NCI-H345 (cell line): ENCODE data around the gene EPHB4.
"Not testable (repeated sequence)": the region's sequence is repeated elsewhere in the genome, so short reads cannot be mapped to it uniquely, and the experiment has no call there.

Source experiments
- DNase-seq: peaks from one replicate; lab custom pipeline; 2025; lab: John Stamatoyannopoulos, UW

The EPHB4 gene

DNA sequence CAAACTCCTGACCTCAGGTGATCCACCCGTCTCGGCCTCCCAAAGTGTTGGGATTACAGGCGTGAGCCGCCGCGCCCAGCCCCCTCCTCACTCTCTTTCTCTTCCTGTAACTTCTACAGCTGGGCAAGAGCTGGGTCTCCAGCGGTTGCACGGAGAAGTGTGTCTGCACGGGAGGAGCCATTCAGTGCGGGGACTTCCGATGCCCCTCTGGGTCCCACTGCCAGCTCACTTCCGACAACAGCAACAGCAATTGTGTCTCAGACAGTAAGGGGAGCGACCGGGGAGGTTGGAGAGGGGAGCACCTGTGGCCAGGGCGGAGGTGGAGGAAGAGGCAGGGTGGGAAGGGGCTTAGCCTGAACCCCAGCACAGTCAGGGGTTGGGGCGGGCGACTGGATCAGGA, 41.4 kb downstream of the EPHB4 start:
- DNase-seq = no peak

DNA sequence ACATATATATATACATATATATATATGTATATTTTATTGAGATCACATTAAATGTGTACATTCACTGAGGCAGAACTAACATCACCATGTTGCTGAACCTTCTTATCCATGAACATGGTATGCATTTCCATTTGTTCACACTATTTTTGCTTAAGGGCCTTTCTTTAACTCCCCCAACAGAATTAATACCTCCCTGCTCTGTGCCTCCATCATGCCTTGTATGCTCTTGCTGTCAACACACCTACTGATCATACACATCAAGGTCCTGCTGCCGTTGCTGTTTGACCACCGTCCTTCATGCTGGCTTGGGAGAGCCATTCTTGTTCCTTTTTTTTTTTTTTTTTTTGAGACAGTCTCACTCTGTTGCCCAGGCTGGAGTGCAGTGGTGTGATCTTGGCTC, 43.5 kb downstream of the EPHB4 start:
- no peak for DNase-seq

DNA sequence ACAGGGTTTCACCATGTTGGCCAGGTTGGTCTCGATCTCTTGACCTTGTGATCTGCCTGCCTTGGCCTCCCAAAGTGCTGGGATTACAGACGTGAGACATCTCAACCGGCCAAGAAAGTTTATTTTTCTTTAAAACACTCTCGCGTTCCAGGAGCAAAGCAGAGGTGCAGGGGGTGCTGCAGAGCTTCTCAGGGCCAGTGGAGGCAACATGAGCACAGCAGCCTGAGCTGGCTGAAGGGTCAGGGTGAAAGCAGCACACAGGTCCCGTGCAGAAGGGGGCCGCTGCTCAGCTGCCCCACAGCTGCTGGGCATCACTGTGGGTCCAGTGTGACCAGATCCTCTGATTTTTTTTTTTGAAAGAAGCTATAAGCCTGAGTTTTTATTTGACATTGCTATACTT, 46.1 kb downstream of the EPHB4 start:
- no peak for DNase-seq

DNA sequence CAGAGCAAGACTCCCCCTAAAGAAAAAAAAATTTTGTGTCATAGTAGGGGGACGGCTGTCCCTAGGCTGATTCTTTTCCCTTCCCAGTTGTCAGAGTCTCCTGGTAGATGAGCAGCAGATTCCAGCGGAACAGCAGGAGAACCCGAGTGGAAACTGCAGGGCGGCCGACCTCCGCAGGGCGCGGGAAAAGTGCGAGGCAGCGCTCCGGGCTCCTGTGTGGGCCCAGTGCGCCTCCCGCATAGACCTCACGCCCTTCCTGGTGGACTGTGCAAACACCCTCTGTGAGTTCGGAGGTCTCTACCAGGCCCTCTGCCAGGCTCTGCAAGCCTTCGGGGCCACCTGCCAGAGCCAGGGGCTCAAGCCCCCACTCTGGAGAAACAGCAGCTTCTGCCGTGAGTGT, 48.0 kb downstream of the EPHB4 start:
- no peak for DNase-seq

DNA sequence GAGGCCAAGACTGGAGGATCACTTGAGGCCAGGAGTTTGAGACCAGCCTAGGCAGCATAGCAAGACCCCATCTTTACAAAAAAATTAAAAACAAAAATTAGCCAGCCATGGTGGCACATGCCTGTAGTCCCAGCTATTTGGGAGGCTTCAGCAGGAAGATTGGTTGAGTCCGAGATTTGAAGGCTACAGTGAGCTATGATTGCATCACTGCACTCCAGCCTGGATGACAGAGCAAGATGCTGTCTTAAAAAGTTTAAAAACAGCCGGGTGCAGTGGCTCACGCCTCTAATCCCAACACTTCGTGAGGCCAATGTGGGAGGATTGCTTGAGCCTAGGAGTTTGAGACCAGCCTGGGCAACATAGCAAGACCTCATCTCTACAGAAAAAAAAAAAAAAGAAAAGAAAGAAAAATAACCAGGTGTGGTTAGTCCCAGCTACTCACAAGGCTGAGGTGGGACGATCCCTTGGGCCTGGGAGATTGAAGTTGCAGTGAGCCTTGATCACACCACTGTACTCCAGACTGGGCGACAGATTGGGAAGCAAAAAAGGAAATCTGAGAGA, 49.2 kb downstream of the EPHB4 start:
- no peak for DNase-seq

DNA sequence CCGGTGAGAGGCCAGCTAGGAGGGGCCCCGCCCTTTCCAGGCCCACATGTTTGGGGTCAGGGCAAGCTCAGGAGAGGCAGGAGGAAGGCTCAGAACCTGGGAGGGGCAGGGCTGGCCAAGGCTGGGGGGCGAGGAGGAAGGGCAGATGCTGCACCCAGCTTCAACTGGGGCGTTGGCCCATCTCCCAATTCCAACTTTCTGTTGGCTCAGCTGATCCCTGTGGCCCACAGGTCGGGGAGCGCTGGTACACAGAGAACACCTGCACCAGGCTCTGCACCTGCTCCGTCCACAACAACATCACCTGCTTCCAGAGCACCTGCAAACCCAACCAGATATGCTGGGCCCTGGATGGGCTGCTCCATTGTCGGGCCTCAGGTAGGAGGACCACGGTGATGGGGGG, 53.8 kb downstream of the EPHB4 start:
- DNase-seq = no peak

DNA sequence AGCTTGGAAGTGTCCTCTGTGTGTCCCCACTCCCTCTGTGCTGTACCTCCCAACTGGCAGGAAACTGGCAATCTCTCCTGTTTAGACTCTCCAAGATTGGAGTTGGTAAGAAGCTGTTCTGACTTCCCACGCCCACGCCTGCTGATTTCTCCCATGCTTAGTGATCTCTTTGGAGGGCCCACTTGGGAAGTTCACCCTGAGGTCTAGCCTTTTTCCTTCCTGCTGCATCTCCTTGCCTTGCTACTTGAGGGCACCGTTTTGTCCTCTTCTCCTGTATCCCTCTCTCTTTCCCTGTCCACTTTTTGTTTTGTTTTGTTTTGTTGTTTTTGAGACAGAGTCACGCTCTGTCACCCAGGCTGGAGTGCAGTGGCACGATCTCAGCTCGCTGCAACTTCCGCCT, 58.5 kb downstream of the EPHB4 start:
- DNase-seq = no peak

DNA sequence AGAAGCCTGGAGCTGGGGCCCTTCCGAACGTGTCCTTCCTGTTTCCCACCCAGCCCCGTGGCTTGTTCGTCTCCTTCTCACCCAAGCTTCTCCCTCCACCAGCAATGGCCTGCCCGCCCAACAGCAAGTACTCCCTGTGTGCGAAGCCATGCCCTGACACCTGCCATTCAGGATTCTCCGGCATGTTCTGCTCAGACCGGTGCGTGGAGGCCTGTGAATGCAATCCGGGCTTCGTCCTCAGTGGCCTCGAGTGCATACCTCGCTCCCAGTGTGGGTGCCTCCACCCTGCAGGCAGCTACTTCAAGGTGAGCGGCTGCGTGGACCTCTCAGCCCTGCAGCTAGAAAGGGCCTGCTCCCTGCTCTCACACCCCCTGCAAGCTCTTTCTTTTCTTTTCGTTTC, 62.1 kb downstream of the EPHB4 start:
- DNase-seq = no peak

DNA sequence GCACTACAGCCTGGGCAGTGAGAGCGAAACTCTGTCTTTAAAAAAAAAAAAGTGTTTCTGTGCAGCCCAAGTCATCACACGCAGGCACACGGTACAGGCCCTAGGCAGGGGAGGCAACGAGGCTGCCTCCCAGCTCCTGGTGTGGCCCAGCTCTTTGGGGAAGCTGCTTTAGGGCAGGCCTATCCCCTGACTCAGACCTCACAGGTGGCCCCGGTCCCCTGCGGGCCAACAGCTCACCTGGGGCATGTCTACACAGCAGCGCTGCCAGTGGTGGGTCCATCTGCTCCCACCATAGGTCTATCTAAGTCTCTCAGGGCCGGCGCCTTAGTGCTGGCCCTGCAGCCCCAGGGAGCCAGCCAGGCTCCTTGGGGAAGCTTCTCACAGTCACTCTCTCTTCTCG, 62.5 kb downstream of the EPHB4 start:
- no peak for DNase-seq

DNA sequence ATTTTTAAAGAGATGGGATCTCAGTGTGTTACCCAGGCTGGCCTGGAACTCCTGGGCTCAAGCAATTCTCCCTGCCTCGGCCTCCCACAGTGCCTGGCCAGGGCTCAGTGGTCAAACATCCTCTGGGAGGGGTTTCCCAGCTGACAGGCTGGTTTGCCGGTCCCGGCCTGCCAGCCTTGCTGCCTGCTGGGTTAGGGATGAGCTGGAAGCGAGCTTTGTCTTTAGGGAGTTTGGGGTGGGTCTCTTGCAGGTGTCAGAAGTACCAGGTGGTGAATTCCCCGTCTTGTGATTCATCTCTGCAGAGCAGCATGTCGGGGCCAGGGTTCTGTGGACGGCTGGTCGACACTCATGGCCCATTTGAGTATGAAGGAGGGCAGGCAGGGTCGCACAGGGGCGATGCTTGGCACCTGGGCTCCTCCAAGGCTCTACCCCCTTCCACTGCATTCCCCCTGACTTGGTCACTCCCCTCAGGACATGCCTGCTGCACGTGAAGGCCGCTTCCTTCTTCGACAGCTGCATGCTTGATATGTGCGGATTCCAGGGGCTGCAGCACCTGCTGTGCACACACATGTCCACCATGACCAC, 63.7 kb downstream of the EPHB4 start:
- no peak for DNase-seq

DNA sequence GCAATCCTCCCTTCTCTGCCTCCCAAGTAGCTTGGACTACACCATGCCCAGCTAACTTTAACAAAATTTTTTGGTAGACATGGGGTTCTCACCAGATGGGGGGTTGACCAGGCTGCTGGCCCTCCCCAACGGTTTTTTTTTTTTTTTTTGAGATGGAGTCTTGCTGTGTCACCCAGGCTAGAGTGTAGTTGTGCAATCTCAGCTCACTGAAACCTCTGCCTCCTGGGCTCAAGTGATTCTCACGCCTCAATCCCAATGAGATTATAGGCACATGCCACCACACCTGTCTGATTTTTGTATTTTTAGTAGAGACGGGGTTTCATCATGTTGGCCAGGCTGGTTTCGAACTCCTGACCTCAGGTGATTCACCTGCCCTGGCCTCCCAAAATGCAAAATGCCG, 64.5 kb downstream of the EPHB4 start:
- DNase-seq = not testable (repeated sequence)

DNA sequence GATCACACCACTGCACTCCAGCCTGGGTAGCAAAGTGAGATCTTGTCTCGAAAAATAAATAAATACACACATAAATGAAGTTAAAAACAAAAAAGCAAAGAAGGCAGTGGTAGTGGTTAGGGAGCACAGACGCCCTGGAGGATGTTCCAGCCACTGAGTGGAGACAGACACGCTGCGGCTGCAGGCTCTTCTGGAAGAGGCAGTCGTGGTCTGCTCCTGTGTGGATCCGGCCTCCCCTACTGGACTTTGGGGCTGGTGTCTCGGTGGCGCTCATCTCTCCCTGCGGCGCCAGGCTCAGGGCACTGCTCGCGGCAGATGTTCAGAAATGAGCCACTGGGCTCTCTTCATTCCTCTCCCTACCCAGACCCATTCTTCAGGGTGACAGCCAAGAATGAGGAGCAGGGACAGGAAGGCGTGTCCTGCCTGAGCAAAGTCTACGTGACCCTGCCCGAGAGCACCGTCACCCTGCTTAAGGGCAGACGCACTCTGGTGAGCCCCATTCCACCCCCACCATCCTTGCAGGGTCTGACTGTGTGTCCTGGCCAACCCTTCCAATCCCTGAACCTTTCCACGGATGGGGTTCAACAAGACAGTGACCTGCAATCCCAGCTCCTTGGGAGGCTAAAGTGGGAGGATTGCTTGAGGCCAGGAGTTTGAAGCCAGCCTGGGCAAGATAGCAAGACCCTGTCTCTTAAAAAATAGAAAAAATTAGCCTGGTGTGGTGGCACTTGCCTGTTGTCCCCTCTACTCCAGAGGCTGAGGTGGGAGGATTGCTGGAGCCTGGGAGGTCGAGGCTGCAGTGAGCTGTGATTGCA, 67.8 kb downstream of the EPHB4 start:
- no peak for DNase-seq

DNA sequence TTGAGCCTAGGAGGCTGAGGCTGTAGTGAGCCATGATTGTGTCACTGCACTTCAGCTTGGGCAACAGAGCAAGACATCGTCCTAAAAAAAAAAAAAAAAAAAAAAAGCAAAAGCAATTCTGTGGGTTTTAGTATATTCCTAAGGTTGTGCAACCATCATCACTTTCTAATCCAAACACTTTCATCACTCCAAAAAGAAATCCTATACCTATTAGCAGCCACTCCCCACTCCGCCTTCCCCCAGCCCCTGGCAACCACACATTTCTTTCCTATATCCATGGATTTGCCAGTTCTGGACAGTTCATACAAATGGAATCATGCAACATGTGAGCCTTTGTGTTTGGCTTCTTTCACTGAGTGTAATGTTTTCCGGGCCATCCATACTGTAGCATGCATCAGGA, 73.6 kb downstream of the EPHB4 start:
- no peak for DNase-seq

DNA sequence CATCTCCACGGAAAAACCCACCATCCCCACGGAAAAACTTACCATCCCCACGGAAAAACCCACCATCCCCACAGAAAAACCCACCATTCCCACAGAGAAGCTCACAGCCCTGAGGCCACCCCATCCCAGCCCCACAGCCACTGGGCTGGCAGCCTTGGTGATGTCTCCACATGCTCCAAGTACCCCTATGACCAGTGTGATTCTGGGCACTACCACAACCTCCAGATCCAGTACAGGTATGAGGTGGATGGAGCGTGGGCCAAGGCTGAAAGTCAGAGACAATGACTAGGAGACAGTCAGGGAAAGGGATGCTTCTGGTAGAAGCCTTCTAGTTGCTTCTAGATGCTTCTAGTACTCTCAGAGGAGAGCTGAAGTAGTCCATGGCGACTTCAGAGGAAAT, 74.3 kb downstream of the EPHB4 start:
- DNase-seq = no peak
